Activated CD4-positive, CD25-positive, alpha-beta regulatory T cell (primary cell): ENCODE results near the gene MUL1.

Experiments
- DNase-seq, 4 experiments: peaks; one replicate each; lab custom pipeline; 2025; lab: John Stamatoyannopoulos, UW

MUL1 gene

DNA sequence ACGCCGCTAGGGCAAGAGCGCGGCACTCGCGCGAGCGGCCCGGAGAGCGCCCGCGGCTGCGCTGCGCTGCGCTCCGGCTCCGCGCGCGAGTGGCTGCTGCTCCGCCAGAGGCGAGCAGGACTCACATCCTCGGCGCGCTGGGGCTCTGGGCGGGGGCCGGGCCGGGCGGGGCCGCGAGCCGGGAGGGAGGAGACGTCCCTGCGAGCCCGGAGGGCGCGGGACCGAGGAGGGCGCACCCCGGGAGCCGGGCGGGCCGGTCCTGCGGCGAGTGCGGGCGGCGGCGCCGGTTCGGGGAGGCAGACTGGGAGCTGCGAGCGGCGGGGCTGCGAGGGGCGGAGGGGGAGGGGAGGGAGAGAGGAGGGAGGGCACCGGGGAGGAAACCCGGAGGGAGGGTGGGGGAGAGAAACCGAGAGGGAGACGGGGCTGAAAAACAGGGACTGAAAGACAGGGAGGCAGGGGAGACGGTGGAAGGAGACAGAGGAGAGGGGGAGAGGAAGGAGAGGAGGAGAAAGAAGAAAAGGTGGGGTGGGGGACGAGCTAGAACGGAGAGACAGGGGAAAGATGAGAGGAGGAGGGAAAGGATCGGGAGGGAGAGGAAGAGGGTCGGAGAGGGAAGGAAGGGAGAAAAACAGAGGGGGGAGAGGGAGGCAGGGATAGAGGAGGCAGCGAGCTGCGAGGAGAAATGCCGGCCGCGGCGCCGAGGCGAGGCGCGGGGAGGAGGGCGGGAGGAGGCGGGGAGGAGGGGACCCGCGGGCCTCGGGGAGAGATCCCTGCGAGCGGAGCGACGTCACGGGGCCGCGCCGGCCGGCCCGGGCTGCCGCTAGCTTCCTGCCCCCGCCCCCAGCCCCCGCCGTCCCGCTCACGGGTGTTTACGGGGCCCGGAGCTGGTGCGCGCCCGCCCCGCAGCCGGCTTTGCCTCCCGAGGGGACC lies 22.2 kb downstream of the MUL1 start, which contains the start of gene CAMK2N1:
TSS of gene CAMK2N1 (minus strand) at position 684 of the 930 bp plus-strand sequence. CDS start 831 bp downstream, outside the sequence.
- DNase-seq, result peak in 3 of 4 experiments; percentile 21 to 46 (median 43)

DNA sequence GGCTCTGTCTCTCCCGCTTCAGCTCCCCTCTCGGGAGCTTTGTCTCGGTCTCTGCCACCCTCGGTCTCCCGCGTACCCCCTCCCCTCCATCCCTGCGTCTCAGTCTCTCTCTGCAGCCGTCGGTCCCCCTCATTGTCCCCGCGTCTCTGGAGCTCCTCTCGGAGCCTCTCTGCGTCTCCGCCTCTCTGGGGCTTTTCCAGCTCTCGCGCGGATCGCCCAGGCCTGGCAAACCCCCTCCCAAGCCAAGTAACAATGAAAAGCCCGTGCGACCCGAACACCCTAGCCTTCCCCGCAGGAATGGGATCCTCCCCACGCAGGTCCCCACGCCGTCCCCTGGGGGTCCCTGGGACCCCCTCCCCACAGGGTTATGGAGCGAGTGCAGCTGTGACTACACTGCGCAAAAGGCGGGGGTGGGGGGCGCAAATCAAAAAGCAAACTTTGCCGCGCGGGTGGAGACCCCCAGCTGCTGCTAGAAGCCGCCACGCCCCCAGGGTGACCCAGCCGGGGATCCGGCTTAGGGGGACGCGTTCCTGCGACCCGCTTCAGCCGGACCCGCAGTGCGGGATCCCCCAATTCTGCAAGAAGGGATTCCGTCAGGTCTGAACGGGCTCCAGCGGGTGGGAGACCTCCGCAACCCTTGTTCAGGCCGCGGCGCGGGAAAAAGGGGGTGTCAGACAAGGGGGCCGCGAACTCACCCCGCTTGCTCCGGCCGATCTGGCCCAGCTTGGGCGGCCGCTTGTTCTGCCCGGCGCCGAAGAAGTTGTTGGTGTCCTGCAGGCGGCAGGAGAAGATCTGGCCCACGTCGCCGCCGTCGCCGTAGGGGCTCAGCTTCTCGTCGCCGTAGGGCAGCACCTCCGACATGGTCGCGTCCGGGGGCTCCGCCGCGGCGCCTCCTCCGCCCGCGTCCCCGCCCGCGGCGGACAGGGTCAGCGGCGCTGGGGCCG lies 23.2 kb downstream of the MUL1 start:
- DNase-seq, result no peak

DNA sequence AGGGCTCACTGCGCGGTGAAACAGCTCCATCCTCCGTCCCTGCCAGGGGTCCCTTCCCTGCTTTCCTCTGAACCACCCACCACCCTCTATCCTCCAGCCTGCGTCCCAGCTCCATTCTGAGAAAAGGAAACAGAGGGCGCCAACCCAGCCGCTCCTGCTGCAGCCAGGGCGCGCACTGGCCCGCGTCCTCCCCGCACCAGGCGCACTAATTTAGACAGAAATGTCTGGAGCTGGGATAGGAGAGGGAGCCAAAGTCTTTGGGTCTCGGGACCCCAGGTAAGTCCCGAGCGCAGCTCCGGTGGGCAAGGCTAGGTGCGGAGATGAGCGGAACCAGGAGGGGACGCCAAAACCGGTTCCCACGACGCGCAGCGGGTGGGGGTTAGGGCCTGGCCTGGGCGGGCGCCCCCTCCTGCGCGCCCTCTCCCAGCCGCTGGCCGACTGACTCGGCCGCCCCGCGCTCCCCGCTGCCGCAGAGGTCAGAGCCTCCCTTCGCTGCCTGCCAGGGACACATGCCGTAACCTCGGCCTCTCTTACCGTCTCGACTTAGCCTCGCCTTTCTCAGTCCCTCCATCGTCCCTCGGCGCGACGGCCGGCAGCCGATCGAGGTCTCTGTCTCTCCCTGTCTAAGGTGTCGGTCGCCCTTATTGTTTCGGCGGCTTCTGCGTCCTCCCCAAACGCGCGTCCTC lies 24.0 kb downstream of the MUL1 start:
- no peak for DNase-seq

DNA sequence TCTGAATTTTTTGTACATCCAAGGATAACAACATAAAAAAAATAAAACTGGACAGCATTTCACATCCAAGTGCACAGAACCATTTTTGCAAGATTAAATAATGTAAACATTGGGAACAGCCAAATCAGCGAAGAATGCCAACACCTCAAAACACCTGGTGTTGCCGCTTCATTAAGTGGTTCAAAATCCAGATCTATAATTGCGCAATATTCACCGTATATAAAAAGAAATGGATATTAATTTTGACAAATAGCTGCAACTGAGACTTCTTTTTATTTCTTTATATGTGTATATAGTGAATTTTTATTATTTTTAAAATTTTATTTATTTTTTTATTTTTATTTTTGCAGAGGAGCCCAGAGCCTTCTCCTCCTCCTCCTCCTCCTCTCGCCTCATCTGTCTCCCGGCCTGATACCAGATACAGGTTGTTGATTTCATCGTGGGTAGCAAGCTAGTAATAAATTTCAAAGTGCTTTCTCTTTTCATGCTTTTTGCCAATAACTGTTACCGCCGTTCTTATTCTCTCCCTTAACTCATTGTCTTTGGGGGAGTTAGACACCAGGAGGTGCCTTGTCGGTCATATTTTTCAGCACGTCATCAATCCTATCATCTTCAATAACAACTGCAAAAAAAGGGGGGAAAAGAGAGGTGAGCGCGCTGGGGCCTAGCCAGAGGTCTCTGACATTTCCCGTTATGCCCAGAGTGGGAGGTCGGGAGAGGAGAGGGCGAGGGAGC lies 24.7 kb downstream of the MUL1 start:
- no peak for DNase-seq

DNA sequence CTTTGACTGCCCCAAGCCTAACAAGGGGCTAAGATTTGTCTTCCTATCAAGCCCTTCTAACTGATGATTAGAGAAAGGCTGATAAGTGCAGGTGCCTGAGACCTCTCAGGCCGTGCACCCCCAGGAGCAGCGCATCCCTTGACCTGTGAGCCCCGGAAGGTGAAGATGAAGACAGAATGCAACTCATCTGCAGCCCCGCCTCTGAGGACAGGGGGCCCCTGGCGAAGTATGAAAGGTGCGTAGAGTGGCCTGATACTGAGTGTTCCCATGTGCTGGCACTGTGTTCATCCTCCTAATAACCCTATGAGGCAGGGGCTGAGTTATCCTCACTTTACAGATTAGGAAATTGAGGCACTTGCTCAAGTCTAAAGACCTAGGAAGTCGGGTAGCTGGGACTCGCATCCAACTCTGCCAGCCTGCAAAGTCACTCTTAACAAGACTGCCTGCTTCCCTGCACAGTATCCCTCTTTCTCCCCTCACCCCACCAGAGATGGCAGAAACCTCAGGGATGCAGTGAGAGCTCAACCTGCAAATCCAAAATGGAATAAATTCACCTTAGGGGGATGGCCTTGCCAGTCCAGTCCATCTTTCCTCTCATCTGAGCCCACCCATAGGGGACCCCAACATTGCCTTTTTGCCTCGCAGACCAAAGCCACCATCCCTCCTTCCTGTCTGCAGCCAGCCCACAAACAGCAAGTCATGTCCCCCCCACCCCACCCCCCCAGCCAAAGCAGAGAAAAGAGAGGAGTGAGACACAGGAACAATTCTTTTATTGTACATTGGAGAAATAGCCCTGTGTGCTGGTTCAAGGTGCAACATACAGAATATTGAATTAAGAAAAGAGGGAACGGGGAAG lies 26.1 kb downstream of the MUL1 start:
- DNase-seq, result no peak

DNA sequence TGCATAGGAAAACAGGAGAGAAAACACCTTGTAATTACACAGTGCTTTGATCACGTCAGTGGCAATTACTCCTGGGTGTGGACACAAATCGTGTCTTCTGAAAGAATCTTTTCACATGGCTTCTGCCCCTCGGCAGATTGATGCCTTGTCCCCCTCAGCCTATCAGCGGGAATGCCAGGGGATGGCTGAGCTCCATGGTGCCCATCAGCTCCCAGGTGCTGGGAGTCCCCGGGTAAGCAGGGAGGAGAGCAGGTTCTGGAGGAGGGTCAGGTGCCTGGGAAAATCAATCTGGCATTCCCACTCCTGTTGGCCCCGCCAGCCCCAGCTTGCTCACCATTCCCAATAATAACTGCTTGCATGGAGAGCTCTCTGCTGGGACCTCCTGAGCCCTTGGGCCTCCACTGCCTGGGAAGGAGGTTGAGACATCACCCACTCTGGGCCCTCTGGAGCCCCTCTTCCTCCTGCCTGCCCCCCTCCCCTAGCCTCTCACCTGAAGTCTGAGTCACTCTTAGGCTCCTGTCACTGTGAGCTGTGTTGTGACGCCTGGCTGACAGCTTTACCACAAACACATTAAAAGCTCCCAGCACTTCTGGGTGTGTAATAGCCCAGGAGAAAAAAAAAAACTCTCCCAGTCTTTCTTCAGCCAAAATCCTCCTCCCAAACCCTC lies 26.9 kb downstream of the MUL1 start:
- no peak for DNase-seq

DNA sequence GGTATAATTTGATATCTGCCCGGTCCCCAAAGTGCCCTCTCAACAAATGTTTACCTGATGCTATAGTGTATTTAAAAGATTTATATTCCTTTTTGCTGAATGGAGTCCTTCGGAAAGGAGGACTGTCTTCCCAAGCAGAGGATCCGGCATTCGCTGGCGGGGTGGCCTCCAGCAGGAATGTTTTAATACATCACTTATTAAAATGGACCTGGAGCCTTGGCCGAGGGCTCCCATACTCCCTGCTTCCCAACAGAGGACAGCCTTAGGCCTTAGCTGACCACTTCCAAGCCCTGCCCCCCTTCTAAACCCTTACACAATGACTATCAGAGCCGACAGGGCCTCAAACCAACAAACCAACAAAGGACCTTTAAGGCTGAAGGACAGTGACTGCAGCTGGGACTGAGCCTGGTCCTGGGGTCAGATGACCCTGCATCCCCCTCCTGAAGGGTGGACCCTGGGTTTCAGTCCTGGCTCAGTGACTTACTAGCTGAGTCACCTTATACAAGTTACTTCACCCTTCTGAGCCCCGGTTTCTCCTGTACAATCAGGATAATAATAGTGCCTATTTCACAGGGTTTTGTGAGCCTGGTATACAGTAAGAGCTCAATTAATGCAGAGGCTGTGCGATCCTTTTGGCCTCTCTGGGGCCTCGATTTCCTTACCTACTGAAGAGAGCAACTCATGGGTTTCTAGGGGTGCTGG lies 27.6 kb downstream of the MUL1 start:
- DNase-seq, result no peak

DNA sequence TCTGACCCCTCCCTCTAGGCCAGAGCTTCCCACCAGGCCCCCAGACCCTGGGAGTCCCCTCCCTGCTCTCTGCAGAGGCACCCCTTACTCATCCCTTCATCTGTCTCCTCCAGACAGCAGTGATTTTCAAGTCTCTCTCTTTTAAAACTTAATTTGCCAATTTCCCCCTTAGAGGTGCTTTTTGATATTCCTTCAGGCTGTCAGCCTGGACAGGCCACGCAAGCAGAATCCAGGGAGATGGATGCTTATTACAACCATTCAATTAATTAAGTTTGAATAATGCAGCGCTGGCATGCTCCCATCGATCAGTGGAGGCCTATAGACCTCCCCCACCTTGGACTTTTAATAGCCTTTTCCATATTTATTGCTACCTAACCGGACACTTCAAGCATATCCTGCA lies 28.1 kb downstream of the MUL1 start:
- DNase-seq, result no peak

DNA sequence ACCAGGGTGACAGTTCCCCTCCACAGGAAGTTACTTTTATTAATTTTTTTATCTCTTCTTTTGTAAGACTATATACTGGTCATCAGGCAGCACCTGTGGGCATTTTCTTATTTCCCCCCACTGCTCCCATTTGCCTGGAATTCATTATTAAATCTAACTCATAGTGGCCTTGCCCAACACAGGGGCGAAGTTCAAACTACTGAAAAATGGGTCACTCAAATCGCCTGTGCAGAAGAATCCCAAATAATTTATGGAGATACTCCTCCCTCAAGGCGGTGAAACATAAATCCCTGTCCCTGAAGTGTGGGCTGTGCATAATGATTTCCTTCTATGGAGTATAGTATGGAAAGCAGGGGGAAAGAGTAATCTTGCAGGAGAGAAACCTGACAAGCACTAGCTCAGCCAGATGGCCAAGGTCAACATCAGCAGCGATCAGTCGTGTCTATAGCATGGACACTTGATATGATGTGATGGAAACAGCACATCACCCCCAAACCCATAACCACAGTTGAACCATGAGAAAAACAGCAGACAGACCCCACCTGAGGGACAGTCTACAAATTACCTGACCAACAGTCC lies 29.8 kb downstream of the MUL1 start:
- DNase-seq, result no peak

DNA sequence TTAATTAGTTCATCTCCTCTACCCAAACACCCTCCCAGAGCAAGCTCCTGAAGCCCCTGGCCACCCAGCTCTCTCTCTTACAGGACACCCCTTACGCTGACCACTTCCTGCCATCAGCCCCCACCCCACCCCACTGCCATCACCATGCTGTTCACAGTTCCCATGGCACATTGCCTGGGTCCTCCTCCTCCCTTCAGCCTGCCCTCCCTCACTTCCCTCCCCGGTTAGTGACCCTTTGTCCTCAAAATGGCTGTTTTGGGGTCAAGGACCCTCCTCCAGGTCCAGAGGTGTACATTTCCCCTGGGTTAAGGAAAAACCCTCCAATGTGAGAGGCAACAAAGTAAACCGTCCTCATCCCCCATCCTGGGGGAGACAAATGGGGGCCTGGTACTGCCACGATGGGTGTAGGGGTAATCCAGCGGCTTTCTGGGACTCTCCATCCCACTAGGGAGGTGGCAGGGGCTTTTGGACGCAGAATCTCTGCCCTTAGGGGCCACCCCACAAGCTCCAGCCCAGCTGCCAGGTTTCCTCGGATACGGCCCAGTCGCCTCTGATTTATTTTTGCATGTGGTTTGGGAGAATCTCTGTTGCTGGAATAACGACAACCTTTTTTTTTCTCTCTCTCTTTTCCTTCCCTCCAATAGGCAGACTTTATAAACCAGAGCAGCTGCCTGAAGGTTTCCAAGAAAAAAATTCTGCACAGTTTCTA lies 30.4 kb downstream of the MUL1 start:
- DNase-seq, result no peak

DNA sequence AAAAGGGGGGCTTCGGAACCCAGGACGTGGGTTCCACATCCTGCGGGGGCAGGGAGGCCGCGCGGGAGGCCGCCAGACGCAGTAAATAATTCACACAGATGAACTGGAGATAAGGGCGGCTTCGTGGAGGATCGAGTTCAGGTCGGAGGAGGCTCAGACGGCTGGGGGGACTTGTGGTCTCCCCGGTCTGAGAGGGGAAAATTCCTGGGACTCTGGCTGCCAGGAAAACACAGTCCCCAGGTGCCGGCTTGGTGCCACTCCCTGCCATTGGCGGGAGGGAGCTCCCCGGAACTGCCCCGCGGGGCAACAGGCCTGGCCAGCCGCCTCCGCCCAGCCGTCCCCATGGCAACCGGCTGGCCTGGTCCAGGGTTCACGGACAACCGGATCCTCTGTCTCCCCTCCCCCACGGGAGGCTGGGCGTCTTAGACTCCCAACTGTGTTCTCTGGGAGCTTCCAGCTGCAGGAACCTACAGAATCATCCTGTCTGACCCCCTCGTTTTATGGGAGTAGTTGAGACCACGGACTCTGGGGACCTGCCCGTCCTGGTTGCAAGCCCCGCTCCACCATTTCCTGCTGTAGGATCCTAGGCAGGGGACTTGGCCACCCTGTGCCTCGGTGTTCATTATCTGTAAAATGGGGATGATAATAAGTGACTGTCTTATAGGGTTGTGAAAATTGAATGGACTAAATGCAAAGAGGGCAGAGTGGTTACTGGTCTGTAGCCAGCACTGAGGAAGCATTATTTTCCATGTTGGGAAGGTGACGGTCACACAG lies 31.5 kb downstream of the MUL1 start:
- DNase-seq, result no peak

DNA sequence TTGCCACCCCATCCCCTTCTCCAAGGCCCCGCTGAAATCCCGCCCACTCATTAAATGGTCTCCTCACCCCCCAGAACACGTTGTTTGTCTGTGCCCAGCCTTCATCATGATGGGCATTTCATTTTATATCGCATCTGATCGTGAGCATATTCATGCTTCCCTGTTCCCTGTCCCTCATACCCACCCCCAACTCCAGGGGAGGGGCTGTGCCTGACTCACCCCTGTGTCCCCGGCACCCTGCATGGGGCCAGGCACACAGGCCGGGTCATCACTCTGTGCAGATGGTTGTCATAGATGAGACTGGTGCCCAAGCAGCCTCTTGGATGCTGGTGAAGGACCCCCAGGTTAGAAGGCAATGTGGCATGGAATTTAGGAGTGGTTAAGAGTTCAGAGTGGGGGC lies 33.0 kb downstream of the MUL1 start:
- DNase-seq, result no peak

DNA sequence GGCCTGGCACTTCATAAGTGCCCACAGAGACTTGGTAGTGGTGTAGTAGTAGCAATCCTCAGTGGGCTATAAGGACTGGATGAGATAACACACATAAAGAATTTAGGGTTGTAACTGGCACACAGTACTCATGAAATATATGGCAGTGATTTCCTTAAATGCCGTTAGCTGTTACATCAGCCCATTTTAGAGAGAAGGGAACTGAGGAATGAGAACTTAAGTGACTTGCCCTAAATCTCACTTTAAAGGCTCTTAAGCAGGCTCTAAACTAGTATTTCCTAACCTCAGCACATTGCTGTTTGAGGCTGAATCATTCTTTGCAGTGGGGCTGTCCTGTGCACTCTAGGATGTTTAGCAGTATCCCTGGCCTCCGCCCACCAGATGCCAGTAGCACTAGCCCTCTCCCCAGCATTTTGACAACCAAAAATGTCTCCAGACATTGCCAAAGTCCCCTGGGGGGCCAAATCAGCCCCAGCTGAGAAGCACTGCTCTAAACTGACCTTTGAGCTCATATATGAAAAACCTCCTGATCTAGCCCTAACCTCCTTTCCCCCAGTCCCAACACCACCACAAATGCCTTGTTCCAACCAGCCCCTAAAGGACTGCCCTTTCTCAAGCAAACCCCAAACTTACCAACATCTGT lies 33.5 kb downstream of the MUL1 start:
- no peak for DNase-seq

DNA sequence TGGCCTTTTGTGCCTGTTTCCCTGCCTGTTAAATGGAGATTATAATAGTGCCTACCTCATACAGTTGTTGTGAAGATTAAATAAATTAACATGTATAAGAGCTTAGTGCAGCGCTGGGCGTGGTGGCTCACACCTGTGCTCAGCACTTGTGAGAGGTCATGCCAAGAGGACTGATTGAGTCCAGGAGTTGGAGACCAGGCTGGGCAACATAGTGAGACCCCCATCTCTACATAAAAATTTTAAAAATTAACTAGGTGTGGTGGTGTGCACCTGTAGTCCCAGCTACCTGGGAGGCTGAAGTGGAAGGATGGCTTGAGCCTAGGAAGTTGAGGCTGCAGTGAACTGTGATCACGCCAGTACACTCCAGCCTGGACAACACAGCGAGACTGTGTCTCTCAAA lies 34.1 kb downstream of the MUL1 start:
- DNase-seq, result no peak

DNA sequence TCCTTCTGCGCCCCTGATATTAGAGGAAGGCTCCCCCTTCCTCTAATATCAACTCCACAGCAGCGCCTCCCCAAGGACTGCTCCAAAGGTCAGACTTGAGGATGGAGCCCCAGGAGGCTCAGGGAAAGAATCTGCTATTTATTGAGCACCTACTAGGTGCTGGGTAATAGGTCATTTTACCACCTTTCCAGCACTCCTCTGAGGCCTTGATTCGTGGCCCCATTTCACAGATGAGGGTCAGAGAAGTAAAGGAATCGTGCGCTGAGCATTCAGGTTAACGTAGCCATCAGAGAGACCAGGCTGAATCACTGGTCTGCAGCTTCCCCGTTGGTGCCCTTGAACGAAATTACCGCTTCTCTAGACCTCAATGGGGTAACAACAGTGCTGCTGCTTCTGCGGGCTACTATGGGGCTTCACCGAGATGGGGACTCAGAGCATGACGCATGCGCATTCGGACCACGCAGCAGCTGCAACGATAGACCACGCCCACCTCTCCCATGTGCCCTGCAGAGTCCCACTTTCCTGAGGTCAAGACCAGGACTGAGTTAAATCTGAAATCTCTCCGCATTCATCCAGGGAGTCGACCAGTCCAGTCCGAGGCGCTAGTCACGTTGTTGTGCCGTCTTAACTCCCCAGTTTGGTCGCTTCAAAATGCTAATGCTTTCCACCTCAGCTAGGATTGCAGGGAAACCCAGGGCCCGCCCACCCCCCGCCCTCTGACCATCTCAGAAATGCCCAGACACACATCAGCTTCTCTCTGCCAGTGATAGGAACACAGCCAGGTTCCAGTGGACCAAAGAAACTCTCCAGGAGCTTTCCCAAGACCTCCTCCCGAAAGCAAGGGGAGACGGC lies 34.9 kb downstream of the MUL1 start:
- no peak for DNase-seq

DNA sequence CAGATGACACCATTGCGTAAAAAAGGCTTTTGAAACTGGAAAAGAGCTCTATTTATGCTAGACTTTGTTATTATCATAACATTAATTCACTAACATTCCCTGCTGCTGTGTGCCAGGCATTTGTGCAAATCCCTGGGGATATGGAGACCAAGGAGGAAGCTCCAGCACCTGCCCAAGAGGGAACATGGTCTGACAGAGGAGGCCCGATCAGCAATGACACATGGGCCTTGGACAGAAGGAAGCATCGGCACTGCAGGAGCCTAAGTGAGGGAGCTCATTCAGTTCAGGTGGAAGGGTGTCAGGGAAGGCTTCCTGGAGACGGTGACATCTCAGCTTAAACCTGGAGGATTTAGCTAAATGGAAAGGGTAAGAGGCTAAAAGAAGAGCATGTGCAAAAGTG lies 35.8 kb downstream of the MUL1 start:
- DNase-seq, result no peak
